ENCODE measurements around the gene MSRB3. TPM values are rescaled to one million over a fixed set of nuclear protein-coding genes. Genes with fewer than 3 reads are reported as not detected.

The MSRB3 gene
- total and polyA plus RNA-seq, 2 of the 8 experiments (the other 6 are each of a cell fraction or from before 2014, with no cell fraction given) = 0.32 to 1.2 TPM

DNA sequence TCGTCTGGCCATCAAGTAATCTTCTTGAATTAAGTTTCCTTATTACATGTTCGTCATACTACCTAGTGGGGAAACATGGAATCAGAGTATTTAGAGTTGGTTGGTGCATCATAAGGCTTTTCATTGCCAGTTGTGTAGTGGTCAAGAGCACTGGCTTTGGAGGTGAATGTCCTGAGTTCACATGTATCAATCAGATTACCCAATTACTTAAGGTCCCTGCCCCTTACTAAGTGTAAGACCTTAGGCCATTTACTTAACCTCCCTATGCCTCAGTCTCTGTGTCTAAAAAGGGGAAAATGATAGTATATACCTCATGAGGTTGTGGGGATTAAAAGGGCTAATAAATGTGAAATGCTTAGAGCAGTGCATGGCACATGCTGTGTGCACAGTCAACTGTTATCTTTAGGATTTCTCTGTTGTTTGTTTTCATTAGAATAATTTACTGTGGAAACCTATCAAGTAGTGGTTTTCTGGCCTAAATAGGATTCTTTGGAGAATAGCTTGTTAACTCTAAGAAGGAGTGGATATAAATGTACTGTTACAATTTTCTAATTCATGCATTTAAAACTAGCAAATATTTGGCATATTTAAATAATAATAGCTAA, 27.0 kb downstream of the MSRB3 start:
- FAIRE-seq (no peak), DNase-seq (ENCODE audit: low read depth in 1 of 2, low spot score in 2 of 2) (no peak)
- Histone ChIP-seq H4K91ac (replicated peaks; ENCODE audit: insufficient read length, low read length) (no peak overlapping the region), H3K79me1 (ENCODE audit: low read depth, low read length) (no peaks in the 10 kb centered on the region), H2BK120ac (replicated peaks; ENCODE audit: low read depth, low read length) (no peak overlapping the region), H3K27me3 (replicated peaks in 1 of 4; ENCODE audit: control insufficient read depth in 3 of 4, extremely low read depth in 1 of 4, insufficient read depth in 3 of 4, low read length in 3 of 4) (no peaks in the 10 kb centered on the region), H3K9me3 (ENCODE audit: insufficient read depth in 2 of 2, low read depth in 1 of 2, low read length in 1 of 2) (no peaks in the 10 kb centered on the region), H3K23ac (ENCODE audit: insufficient read length) (no peak overlapping the region), H3K23me2 (ENCODE audit: low read depth, low read length) (no peaks in the 10 kb centered on the region), H3K27ac (ENCODE audit: low read depth, low read length) (no peak overlapping the region), H3K9ac (replicated peaks in 1 of 4; ENCODE audit: extremely low read depth in 1 of 4, low read depth in 3 of 4, low read length in 3 of 4) (no peak overlapping the region), H3K18ac (ENCODE audit: extremely low read depth, low read length) (no peak overlapping the region), H2AFZ (ENCODE audit: low read length) (no peak overlapping the region), H2AK5ac (ENCODE audit: low read depth, low read length) (no peak overlapping the region), H4K20me1 (replicated peaks in 1 of 2; ENCODE audit: control insufficient read depth in 1 of 2, insufficient read depth in 2 of 2, low read length in 2 of 2) (no peaks in the 10 kb centered on the region), H3K4me1 (replicated peaks in 1 of 4; ENCODE audit: control insufficient read depth in 3 of 4, insufficient read depth in 4 of 4, low read length in 3 of 4) (no peaks in the 10 kb centered on the region), H3K14ac (ENCODE audit: insufficient read length) (no peak overlapping the region), H3K4me3 (ENCODE audit: extremely low read depth in 1 of 4, insufficient read depth in 2 of 4, low read depth in 3 of 4, low read length in 4 of 4) (no peak overlapping the region), H4K8ac (ENCODE audit: extremely low read depth, insufficient read depth, low read length) (no peak overlapping the region), H2BK12ac (ENCODE audit: low read depth, low read length) (no peak overlapping the region), H3K4me2 (ENCODE audit: insufficient read depth in 1 of 2, low read depth in 2 of 2, low read length in 2 of 2) (no peak overlapping the region), H2BK20ac (ENCODE audit: low read length) (no peak overlapping the region), H3K36me3 (ENCODE audit: control insufficient read depth in 2 of 4, insufficient read depth in 4 of 4, low read length in 3 of 4) (no peaks in the 10 kb centered on the region), H2BK15ac (ENCODE audit: low read length) (no peak overlapping the region), H2BK5ac (ENCODE audit: low read depth, low read length) (no peak overlapping the region), H4K5ac (ENCODE audit: insufficient read length, low read depth, low read length) (no peak overlapping the region), H3K79me2 (ENCODE audit: control insufficient read depth in 1 of 2, insufficient read depth in 2 of 2, low read length in 2 of 2) (no peaks in the 10 kb centered on the region), H3K4ac (replicated peaks; ENCODE audit: insufficient read length, low read depth, low read length) (no peak overlapping the region), H3K56ac (replicated peaks; ENCODE audit: insufficient read length, low read depth, low read length) (no peak overlapping the region)
- POLR2A ChIA-PET (ENCODE audit: partially characterized antibody) = no interaction called here
- CTCF ChIA-PET (ENCODE audit: partially characterized antibody) = interaction anchor here (0.7 to 2.1 kb wide), 19 partner anchors 9 to 1102 kb away, joined by 3 to 8 read pairs (median 3); no protein-coding TSS in a partner anchor
- 82% methylated on average over 2 of the region's 2 CpGs; no CpG with 5 or more reads in 1 of the 2 experiments for WGBS, 2 experiments (ENCODE audit: extremely low coverage in 1 of 2, insufficient coverage in 1 of 2, insufficient read length in 1 of 2, insufficient replicate concordance in 2 of 2, low coverage in 1 of 2, low lambda C conversion rate in 2 of 2, missing lambda C conversion rate in 1 of 2)
- TF ChIP-seq PHF8 (conservative IDR thresholded peaks at IDR 0.05; ENCODE audit: low read depth, low read length) (no peak), NRF1 (IDR thresholded peaks at IDR 0.05; ENCODE audit: low read depth, low read length) (no peak), POLR2AphosphoS5 (IDR thresholded peaks at IDR 0.05; ENCODE audit: low read depth, low read length) (no peak), EP300 (IDR thresholded peaks at IDR 0.05; ENCODE audit: borderline replicate concordance in 1 of 2, low read depth in 2 of 2, low read length in 2 of 2) (no peak), YY1 (IDR thresholded peaks at IDR 0.05; ENCODE audit: low read depth, low read length) (no peak), TAF7 (optimal IDR thresholded peaks at IDR 0.05; ENCODE audit: borderline replicate concordance, low read depth, low read length) (no peak), TAF1 (IDR thresholded peaks at IDR 0.05; ENCODE audit: low read depth, low read length) (no peak), MAFK (IDR thresholded peaks at IDR 0.05; ENCODE audit: low read depth, low read length) (no peak), GABPA (IDR thresholded peaks at IDR 0.05; ENCODE audit: borderline replicate concordance, insufficient read depth, low read length) (no peak), BRCA1 (IDR thresholded peaks at IDR 0.05; ENCODE audit: low read depth, low read length) (no peak), GTF2F1 (IDR thresholded peaks at IDR 0.05; ENCODE audit: borderline replicate concordance, low read depth, low read length) (no peak), TEAD4 (IDR thresholded peaks at IDR 0.05; ENCODE audit: low read depth, low read length) (no peak), BCL11A (IDR thresholded peaks at IDR 0.05; ENCODE audit: low read depth in 2 of 2, low read length in 2 of 2) (no peak), JUND (IDR thresholded peaks at IDR 0.05; ENCODE audit: low read length) (no peak), CBX8 (IDR thresholded peaks at IDR 0.05; ENCODE audit: borderline replicate concordance, low read depth, low read length) (no peak)
